Upper lobe of left lung (tissue), 4 donors: ENCODE data around the gene GCNT4.

Experiments
- EP300 ChIP-seq, 4 donors: sonication (generic); formaldehyde crosslinking; IDR thresholded peaks; one replicate each; pipeline ENCODE4 v1.5.1; 2017; ENCODE audit warnings: antibody characterized with exemption in 4 of 4, control low read depth in 2 of 4
- POLR2A ChIP-seq, 4 donors: fragments of 450-650 bp; IDR thresholded peaks; one replicate each; pipeline ENCODE4 v1.5.1; 2016 to 2017; ENCODE audit warnings: antibody characterized with exemption in 4 of 4, mild to moderate bottlenecking in 2 of 4
- POLR2AphosphoS5 ChIP-seq, 2 donors: sonication (generic); formaldehyde crosslinking; IDR thresholded peaks; one replicate each; pipeline ENCODE4 v1.5.1; 2017; ENCODE audit warnings: antibody characterized with exemption in 2 of 2
- TF ChIP-seq, protein P1 (sequence below), 6 experiments: fragments of 450-650 bp in 4 of 6; fragments of 200-600 bp in 2 of 6; sonication (generic) in 2 of 6; IDR thresholded peaks; one replicate each; pipeline ENCODE4 v1.5.1; 2016 to 2019; ENCODE audit warnings: antibody characterized with exemption in 6 of 6

DNA sequence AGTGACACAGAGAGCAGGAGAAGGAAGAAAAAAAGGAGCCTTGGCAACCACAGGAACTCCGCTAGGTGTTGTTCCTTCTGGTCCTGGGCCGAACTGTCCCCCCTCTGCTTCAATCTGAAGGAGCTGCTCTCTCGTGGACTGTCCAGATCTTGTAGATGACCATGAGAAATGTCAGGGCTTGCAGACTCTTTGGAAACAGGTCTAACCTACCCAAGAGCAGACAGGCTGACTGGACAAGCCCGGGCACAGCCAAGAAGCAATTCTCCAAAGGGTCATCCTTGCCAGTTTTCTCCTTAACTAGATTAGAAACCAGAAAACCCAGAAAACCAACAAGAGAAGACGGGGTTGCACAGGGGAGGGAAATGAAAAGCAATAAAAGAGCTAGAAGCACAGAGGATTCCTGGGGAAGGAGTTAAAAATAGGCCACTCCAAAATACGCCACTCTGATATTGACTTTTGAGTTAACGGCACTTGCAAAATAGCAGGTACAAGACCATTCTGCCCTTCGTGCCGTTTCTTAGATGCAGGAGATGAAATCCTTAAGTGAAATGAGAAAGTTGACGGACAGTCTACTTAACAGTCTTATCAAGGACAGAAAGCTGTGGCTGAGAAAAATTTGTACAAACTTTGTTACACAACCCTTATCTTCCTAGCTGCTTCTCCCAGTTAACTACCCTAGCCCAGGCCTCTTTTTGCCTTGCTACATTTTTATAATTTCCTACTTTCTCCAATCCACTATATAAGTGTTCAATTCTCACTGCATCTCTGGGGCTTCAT is 5.8 kb downstream of the GCNT4 start:
- TF ChIP-seq, protein P1, sequence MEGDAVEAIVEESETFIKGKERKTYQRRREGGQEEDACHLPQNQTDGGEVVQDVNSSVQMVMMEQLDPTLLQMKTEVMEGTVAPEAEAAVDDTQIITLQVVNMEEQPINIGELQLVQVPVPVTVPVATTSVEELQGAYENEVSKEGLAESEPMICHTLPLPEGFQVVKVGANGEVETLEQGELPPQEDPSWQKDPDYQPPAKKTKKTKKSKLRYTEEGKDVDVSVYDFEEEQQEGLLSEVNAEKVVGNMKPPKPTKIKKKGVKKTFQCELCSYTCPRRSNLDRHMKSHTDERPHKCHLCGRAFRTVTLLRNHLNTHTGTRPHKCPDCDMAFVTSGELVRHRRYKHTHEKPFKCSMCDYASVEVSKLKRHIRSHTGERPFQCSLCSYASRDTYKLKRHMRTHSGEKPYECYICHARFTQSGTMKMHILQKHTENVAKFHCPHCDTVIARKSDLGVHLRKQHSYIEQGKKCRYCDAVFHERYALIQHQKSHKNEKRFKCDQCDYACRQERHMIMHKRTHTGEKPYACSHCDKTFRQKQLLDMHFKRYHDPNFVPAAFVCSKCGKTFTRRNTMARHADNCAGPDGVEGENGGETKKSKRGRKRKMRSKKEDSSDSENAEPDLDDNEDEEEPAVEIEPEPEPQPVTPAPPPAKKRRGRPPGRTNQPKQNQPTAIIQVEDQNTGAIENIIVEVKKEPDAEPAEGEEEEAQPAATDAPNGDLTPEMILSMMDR (IDR thresholded peaks at IDR 0.05), result no peak
- TF ChIP-seq POLR2AphosphoS5 (IDR thresholded peaks at IDR 0.05), result no peak
- no peak for TF ChIP-seq EP300 (IDR thresholded peaks at IDR 0.05)
- no peak for TF ChIP-seq POLR2A (IDR thresholded peaks at IDR 0.05)
